HG03460 (cell line): ENCODE measurements around the gene PANK1.

Source experiments
- ATAC-seq: cut with Tn5 transposase; IDR thresholded peaks from one replicate; pipeline ENCODE4 v1.9.1; 2021; ENCODE audit not compliant: unreplicated experiment

Gene PANK1

DNA sequence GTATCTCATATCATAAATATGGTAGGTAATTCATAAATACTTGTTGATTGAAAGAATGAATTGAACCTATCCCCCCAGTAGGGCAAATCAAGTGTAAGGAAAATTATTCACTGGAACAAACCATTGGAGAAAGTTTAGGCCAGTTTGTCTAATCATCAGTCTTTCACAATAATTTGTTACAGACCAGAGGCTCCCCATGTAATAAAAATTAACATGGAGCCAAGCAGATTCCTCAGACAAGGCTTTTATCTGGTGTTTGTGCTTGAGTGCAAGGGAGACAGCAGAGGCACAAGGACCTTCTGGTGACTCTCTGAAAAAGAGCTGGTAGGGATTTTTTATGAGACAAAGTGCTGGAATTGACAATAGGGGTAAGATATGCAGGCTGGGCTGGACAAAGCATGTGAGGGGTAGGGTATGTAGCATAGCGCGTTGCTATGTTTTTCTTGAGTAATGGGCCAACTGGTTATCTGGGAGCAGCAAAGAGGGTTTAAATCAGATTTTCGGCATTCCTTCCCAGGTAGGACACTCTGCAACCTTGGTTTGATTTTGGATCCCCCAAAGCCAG is 7.8 kb upstream of the PANK1 start:
- no peak for ATAC-seq

DNA sequence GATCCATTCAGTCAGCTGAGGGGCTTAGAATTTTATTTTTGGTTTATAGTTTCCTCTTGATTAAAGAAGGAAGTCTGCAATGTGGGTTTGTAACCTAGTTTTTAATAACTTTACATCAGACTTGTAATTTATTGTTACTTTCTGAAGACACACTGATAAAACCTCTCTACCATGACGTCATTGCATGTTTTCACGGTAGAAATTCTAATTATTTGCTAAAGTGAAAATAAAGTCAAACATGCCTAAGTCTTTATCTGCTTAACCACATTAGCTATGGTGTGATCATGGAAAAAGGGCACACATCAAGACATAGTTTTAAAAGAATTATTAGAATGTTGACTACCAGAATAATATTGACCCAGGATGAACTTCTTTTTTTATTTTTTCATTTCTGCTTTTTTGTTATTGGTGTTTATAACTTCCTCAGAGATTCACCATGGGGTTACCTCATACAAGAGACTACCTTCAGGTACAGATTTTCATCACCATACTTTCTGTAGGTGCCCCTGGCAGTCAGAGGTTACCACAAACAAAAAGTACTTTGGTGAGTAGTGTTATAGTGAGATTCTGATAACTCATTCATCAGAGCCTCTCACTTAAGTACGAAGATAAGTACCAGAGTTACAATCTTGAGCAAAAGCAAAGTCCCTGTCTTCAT is 7.0 kb upstream of the PANK1 start:
- peak; percentile 51 for ATAC-seq

DNA sequence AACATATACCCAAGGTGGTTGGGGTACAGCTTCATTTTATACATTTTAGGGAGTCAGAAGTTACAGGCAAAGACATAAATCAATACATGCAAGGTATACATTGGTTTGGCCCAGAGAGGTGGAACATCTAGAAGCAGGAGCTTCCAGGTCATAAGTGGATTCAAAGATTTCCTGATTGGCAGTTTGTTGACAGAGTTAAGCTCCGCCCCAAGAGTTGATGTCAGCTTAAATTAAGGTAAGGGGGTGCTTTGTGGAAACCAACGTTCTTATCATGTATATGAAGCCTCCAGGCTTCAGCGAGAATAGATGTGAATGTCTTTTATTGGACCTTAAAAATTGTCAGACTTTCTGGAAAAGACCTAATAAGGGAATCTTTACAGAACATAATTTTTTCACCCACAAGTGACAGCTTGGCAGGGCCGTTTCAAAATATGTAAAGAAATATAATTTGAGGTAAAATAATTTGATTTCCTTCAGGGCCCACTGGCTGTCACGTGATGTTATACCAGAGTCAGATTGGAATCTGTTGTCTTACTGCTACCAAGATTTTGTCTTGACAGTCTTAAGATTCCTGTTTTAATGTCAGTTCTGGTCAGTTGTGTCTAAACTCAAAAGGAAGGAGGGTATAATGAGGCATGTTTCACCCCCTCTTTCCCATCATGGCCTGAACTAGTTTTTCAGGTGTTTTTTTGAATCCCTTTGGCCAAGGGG is 6.3 kb upstream of the PANK1 start:
- ATAC-seq = no peak

DNA sequence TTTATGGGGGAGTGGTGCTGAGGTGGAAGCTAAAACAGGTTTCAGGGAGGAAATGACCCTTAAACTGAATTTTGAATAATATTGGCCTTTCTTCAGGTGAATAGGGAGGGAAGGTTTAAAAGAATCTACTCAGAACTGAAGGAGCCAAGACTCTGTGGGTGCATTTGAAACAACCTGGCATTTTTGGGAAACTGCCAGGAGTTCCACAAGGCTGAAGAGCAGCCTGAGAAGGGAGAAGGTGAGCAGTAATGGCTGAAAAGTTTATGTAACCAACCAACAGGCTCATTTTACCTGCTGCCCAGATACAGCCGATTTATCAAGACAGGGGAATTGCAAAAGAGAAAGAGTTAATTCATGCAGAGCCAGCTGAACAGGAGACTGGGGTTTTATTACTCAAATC is 4.0 kb upstream of the PANK1 start:
- ATAC-seq = no peak

DNA sequence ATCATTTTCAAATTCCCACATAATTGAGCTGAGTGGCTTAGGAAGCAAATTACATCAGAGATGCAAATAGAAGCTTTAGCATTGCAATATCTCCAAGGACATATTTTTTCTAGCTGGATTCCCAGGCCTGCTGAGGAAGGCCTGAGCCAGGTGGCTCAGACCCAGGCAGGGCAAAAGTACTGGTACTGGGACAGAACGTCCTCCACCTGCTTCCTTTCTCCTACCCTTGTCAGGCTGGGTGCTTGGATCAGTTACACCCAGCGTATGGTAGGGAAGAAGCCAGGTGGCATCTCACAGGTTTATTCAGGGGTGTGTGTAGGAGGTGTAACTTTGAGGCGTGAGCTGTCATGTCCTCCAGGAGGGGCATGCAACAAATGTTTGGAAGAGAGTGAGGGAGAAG is 3.0 kb upstream of the PANK1 start:
- ATAC-seq = no peak

DNA sequence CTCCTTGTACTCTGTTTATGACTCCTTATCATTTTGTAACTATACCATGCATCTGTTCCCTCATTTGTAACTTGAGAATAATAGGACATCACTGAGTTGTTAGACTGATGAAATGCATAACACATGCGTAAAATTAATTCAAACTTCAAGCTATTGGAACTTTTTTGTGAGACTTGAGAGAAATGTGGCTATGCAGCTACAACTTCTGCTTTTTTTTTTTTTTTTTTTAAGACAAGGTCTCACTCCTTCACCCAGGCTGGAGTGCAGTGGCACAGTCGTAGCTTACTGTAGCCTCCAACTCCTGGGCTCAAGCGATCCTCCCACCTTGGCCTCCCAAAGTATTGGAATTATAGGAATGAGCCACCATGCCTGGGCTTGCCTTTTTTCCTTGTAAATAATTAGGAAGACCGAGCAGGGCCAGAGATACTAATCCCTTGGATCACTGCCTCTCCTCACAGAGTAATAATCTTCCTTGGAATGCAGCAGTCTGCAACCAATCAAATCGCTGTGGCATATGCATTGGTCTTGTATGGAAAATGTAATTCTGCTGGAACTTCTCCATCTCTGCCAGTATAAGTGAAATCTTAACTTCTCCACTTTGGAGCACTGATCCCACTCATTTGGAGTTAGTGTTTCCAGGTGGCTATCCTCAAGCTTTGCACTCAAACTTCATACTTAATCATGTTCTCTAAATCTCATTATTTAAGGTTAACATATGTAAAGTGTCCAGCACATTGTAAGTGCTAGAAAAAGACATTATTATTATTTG is 2.0 kb upstream of the PANK1 start:
- ATAC-seq = no peak

DNA sequence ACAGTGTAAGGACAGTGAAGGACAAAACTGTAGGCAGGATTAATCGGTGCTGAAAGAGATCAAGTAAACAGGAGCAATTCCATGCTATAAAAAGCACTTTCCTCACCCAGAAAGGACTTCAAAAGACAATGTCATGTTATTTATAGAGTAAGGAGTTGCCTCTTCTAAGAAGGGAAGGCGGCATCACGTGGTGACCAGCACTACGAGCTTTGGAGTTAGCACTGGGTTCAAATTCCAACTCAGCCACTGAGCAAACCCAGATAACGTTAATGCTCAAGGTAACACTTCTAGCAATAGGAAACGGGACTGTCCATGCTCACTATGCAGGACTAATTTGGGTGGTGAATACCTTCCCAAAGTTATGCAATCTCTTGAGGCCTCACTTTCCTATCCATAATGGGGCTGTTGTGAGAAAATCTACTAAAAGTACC is 715 bp upstream of the PANK1 start:
- ATAC-seq = no peak

DNA sequence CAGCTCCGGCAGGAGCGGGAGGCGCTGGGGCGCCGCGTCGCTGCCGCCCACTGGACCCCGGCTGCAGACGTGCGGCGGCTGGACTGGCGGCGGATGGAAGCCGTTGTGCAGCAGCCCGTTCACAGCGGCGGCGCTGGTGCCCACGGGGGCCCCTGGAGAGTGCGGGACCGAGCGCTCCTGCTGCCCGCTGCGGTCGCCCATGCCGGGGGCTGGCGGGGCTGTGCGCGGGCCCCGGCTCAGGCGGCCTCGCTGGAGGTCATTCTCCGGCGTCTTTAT is 413 bp downstream of the PANK1 start:
- peak; percentile 28 for ATAC-seq

DNA sequence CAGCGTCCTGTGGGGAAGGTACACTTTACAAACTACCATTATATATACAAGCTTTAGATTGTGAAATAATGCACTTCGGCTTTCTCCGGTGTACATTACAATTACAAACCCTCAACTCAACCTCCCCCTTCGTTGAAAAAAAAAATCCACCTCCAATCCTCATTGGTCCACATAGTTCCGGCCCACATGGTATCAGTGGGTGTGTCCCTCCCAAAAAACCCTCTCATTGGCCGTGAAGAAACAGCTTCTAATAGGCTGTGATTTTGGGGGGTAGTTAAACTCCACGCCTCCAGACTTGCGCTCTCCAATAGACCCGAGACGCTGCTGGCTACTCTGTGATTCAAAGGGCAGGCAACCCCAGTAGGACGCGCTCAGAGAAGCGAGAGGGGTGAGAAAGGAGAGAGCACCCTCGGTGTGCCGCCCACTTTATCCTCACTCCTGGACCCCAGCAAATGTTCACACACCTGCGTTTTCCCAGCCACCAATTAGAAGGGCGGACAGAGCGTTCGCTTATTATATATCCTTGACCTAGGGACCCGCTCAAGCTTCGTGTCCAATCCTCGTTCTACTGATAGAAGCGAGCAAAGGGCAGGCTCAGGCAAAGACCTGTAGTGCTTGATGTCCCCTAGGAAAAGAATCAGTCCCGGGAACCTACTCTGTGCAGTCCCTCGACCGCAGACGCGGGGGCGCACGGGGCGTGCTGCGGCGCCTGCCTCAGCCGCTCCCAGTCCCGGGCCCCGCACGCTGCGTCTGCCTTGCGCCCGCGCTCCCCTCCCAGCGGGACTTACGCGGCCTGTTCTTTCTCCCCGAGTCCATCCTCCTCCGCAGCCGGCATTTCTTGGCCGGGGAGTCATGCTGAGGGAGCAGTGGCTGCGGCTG is 991 bp downstream of the PANK1 start:
- peak; percentile 91 for ATAC-seq

DNA sequence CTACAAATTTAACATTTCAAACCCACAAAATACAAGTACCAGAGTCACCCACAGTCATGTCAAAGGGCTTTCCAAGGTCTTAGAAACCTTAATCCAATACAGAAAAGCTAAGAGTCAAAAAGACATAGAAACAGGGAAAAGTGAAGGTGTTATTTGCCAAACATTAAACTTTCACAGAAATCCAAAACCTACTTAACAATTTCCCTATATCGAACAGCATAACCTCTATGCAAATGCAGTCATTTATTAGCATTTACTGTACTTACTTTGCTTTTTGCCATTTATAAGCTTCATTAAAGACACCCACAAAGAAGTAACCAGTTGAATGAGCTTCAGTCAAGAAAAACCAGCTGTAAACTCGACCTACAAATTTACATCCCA is 1.6 kb downstream of the PANK1 start:
- no peak for ATAC-seq

DNA sequence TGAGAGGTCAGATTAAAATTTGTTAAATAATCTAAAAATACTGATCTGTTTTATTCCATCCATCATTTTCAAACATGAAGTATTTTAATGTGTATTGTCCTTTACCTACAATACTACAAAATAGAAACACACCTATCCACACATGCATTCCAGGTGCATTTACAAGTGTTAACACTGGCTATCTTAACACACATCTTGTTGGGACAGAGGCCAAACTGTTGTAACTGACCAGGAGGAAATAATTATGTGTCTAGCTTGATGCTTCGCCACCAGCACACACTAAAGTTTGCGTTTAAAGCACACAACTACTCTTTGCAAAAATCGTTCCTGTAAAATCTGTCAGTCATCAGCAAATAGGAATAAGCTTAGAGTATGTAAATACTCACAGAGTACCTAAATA is 2.8 kb downstream of the PANK1 start:
- ATAC-seq = no peak

DNA sequence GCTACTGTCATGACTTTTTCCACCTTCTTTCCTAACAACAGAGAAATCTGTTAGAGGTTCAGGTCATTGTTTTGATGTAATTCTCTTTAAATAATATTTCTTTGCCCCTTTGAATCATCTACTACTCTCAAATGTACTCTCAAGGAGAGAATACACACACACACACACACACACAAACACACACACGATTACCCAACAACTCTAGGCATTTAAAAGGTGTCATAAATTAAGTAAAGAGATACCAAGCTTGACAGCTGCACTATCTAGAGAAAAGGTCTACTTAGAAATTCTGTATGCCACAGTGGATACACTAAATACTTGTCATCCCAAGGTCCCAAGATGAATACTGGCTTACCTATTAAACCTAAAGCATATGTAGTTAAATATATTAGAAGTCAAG is 4.8 kb downstream of the PANK1 start:
- no peak for ATAC-seq

DNA sequence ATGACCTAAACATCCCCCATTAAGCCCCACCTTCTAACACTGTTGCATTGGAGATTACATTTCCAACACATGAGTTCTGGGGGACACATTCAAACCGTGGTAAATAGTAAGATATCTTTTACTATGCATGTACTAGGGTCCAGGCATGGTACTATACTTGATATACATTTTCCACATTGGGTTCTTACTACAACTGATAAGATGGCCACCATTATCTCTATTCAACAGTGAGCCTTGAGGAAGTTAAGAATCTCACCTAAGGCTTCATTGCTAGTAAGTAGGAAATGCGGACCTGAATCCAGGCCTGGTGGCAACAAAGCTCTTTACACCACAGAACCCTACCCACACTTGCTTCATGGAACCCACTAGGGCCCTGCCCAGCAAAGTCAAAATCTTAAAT is 5.7 kb downstream of the PANK1 start:
- ATAC-seq = no peak

DNA sequence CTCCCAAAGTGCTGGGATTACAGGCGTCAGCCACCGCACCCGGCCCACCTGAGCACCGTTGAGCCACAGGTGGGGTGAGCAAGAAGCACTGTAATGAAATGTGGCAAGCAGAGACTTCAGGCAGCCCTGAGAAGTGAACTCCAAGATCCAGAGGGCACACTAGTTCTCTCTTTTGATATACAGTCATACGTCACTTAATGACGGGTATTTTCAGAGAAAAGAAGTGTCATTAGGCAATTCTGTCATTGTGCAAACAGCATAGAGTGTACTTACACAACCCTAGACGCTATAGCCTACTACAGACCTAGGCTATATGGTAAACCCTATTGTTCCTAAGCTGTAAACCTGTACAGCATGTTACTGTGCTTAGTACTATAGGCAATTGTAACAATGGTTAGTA is 7.9 kb downstream of the PANK1 start:
- no peak for ATAC-seq

DNA sequence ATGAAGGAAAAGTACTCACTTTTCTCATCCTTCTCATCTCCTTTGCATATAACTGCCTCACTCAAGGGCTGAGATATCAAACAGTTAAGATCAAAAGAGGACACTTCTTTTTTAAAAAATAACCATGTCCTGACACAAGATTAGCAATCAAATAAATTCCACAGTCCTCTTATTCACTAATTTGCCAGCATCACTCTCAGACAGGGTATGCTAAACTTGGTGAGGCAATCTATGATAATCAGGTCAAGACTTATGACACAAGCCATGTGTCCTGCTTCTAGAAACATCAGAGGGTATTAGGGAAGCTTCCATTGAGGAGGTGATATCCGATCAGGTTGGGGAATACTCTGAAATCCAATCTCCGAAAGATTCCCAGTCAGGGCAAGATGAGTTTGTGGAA is 10.4 kb downstream of the PANK1 start:
- no peak for ATAC-seq

DNA sequence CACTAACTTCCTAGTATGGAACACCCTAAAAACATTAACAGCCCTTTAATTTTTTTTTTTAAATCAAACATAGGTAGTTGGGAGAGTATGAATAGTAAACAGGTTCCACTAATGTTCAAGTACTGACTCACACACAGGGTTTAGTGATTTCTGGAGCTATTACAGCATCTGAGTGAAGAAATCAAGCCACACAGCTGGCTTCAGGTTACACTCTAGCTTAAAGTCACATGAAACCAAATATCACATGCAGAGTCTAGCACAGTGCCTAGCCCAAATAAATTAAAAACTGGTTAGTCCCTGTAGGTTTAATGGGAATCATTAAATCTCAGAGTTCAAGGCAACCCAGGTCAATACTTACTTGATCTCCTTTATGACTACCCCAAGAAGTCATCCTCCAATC is 11.6 kb downstream of the PANK1 start:
- ATAC-seq = no peak

DNA sequence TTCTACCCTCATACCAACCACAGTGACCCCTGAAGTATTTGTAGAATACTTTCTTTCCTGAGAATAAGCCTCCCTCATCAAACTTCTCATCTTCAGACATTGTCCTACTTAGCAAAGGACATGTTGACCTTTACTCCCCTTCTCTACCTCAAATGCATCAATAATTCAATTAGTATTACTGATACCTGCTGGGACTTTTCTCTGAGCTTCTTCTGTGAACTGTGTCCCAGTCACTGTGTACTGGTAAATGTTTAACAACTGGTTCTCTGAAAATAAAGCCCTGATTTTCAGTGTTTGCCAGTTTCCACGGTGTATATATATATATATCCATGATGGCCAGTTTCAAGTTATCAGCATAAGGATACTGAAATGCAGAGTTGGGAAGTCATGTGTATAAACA is 12.2 kb downstream of the PANK1 start:
- no peak for ATAC-seq

DNA sequence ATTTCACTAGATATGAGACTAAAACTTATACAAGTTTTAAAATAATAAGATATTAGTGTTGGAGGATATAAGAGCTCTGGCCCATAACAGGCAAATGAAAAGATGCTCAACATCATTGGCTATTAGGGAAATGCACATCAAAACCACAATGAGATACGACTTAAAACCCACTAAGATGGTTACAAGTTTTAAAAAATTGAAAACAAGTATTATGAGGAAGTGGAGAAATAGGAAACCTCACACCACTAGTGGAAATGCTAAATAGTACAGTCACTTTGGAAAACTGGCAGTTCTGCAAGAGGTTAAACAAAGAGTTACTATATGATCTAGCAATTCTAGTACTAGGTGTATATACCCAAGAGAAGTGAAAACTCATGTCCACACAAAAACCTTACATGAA is 17.2 kb downstream of the PANK1 start:
- ATAC-seq = no peak

DNA sequence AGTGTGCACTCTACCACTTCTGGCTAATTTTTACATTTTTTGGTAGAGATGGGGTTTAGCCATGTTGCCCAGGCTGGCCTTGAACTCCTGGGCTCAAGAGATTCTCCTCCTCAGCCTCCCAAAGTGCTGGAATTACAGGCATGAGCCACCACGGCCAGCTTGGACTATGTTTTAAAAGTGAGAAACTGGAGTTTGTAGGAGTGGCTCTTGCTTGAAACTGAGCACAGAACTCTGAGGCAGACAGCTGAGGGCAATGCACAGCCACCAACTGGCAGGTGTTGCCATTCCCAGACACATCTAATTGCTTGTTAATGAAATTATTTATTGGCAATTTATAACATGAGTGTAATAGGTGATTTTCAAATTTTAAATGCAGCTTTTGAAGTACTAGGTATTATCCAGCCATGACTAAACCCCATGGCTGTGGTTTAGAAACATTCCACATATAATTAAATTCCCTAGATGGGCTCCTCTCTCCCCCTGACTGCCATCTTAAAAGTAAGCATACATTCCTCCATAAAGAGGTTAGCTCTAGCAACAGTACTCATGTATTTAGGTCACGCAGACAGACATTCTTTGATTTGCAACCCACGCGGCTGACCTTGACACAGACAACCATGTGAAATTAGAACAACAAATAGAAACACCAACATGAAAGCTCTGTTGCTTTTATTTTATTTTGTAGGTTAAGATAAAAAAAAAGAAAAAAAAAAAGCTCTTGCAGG is 19.8 kb downstream of the PANK1 start:
- no peak for ATAC-seq

DNA sequence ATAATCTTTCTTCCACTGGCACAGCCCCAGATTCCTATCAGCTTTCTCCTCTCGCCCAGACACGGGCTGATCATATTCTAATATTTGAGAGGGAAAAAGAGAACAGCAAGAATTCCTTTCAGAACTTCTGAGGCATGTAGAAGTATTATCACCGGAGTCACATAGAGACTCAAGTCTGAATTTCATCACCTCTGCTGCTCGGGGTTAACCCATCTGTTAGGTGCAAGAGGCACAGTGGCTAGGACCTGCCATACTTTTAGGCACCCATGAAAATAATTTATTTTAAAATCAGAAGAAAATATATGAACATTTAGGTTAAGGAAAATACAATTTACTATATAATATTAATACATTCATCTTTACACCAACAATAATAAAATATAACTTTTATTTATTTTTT is 21.0 kb downstream of the PANK1 start:
- no peak for ATAC-seq

DNA sequence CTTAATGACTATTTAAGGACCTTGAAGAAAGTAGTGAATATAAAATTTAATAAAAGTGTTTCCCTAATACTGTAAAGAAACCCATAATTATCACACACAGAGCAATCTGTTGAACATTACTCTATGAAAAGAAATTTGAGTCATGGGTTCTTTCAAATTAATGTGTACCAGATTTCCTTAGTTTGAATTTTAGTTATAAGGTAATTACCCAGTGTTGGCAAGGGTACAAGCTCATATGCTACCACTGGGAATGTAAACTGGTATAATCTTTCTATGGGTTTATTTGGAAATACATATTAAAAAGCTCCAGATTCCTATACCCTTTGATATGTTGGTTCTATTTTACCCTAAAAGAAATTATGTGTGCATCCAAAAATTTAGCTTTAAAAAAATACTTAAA is 22.9 kb downstream of the PANK1 start:
- ATAC-seq = no peak
